Measurements from ENCODE around the gene OR3A1. TPM values are rescaled to one million over a fixed set of nuclear protein-coding genes. Genes with fewer than 3 reads are reported as not detected.

Gene OR3A1, protein sequence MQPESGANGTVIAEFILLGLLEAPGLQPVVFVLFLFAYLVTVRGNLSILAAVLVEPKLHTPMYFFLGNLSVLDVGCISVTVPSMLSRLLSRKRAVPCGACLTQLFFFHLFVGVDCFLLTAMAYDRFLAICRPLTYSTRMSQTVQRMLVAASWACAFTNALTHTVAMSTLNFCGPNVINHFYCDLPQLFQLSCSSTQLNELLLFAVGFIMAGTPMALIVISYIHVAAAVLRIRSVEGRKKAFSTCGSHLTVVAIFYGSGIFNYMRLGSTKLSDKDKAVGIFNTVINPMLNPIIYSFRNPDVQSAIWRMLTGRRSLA
- not detected in 5 replicates for total RNA-seq (2022; extraction: Qiagen RNA extraction)

GRCh38 chr17:3298260-3298659 is at the start of gene OR3A1:
OR3A1 (minus strand) TSS chr17:3298360; CDS start chr17:3292582, 5,778 bp downstream.

Other genes starting within 250 kb of the OR3A1 start
- gene OR1D5, start 234.8 kb downstream of the OR3A1 start, total RNA-seq (2022; extraction: Qiagen RNA extraction) = not detected in 5 replicates
- not detected in 5 replicates for gene OR1D2, start 193.9 kb downstream of the OR3A1 start, total RNA-seq (2022; extraction: Qiagen RNA extraction)
- not detected in 5 replicates for gene OR1G1, start 170.8 kb downstream of the OR3A1 start, total RNA-seq (2022; extraction: Qiagen RNA extraction)
- gene OR1A2, start 100.8 kb downstream of the OR3A1 start, total RNA-seq (2022; extraction: Qiagen RNA extraction) = not detected in 5 replicates
- not detected in 5 replicates for gene OR1A1, start 90.7 kb downstream of the OR3A1 start, total RNA-seq (2022; extraction: Qiagen RNA extraction)
- not detected in 5 replicates for gene OR3A2, start 87.9 kb upstream of the OR3A1 start, total RNA-seq (2022; extraction: Qiagen RNA extraction)
- not detected in 5 replicates for gene OR1E1, start 100.0 kb upstream of the OR3A1 start, total RNA-seq (2022; extraction: Qiagen RNA extraction)
- gene OR3A3, start 113.0 kb upstream of the OR3A1 start, total RNA-seq (2022; extraction: Qiagen RNA extraction) = not detected in 5 replicates
- gene OR1E2, start 135.5 kb upstream of the OR3A1 start, total RNA-seq (2022; extraction: Qiagen RNA extraction) = not detected in 5 replicates
- gene SPATA22, start 173.5 kb upstream of the OR3A1 start, total RNA-seq (2022; extraction: Qiagen RNA extraction) = not detected in 5 replicates
- not detected in 5 replicates for gene ASPA, start 177.6 kb upstream of the OR3A1 start, total RNA-seq (2022; extraction: Qiagen RNA extraction)